Activated CD4-positive, CD25-positive, alpha-beta regulatory T cell treated with anti-CD3 and anti-CD28 coated beads, Interleukin-2, amount 50 U/mL, for 16 hours (primary cell): ENCODE measurements around the gene FIGNL1.

Source experiments
- DNase-seq: peaks from one replicate; pipeline ENCODE4 v3.0.0-alpha.2; 2020; ENCODE audit warnings: low read depth, low spot score

Gene FIGNL1

GRCh38 chr7:50428911-50429310 is 21.2 kb downstream of the FIGNL1 start:
- DNase-seq = no peak

- DNase-seq = no peak
Observed at GRCh38 chr7:50427518-50427917, 22.6 kb downstream of the FIGNL1 start.

- DNase-seq = no peak
Observed at GRCh38 chr7:50426280-50427045, 23.7 kb downstream of the FIGNL1 start.

GRCh38 chr7:50425318-50425717 is 24.8 kb downstream of the FIGNL1 start:
- DNase-seq = no peak

GRCh38 chr7:50423860-50424259 is 26.3 kb downstream of the FIGNL1 start:
- no peak for DNase-seq

GRCh38 chr7:50422858-50423257 is 27.3 kb downstream of the FIGNL1 start:
- no peak for DNase-seq

- DNase-seq = no peak
Observed at GRCh38 chr7:50421043-50421442, 29.1 kb downstream of the FIGNL1 start.

GRCh38 chr7:50418526-50419290 is 31.4 kb downstream of the FIGNL1 start:
- DNase-seq = no peak

GRCh38 chr7:50418086-50418515 is 32.0 kb downstream of the FIGNL1 start:
- DNase-seq = peak; percentile 55

- DNase-seq = no peak
Observed at GRCh38 chr7:50416527-50417182, 33.5 kb downstream of the FIGNL1 start.

GRCh38 chr7:50415844-50416364 is 34.2 kb downstream of the FIGNL1 start:
- DNase-seq = no peak

GRCh38 chr7:50413561-50413960 is 36.6 kb downstream of the FIGNL1 start:
- no peak for DNase-seq

GRCh38 chr7:50412973-50413372 is 37.2 kb downstream of the FIGNL1 start:
- DNase-seq = no peak

GRCh38 chr7:50411332-50411731 is 38.8 kb downstream of the FIGNL1 start:
- no peak for DNase-seq

GRCh38 chr7:50409856-50410745 is 40.0 kb downstream of the FIGNL1 start:
- DNase-seq = no peak

- DNase-seq = no peak
Observed at GRCh38 chr7:50406935-50407334, 43.2 kb downstream of the FIGNL1 start.

- no peak for DNase-seq
Observed at GRCh38 chr7:50405221-50405620, 44.9 kb downstream of the FIGNL1 start.

- DNase-seq = no peak
Observed at GRCh38 chr7:50404392-50404791, 45.8 kb downstream of the FIGNL1 start.

- no peak for DNase-seq
Observed at GRCh38 chr7:50400114-50400513, 50.0 kb downstream of the FIGNL1 start.

- DNase-seq = no peak
Observed at GRCh38 chr7:50399635-50400034, 50.5 kb downstream of the FIGNL1 start.

- DNase-seq = no peak
Observed at GRCh38 chr7:50399206-50399605, 50.9 kb downstream of the FIGNL1 start.
